ENCODE results near the gene TMEM50B. TPM values are rescaled to one million over a fixed set of nuclear protein-coding genes. Genes with fewer than 3 reads are reported as not detected.

The TMEM50B gene
- total and polyA plus RNA-seq, 2 experiments from 2014 or later = 25.1 to 26.1 TPM

GRCh38 chr21:33418691-33419090 lies 61.1 kb downstream of the TMEM50B start:
- no peaks in the 10 kb centered on the region for H3K27me3 Mint-ChIP-seq (ENCODE audit: insufficient read depth, low read depth, poor library complexity)
- H4K20me1 ChIP-seq (replicated peaks; ENCODE audit: insufficient read depth) = peaks cover 6% of the 10 kb centered on the region; the same call in 1 of the 2 replicates

DNA sequence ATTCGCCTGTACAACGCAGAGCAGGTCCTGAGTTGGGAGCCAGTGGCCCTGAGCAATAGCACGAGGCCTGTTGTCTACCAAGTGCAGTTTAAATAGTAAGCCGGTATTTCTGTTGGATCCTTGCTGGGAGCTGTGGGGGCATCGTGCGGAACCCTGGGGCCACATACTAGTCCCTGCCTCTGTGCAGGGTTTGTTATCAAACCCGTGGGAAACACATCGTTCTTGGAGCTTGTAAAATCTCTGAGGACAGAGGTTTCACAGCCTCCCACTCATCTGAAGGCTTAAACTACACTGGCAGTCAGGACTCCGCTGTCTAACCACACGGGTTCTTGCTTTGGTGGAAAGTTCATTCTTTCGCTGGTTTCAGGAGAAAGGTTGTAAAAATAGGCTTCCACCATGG lies 64.8 kb downstream of the TMEM50B start:
- H3K4me1 Mint-ChIP-seq = peaks cover 15% of the 10 kb centered on the region
- no peaks in the 10 kb centered on the region; the same call in 2 of the 3 replicates for H3K9me3 Mint-ChIP-seq
- 0 out of 2 replicates have a peak overlapping the region, but pooled peaks have one; percentile 8 for H3K27ac Mint-ChIP-seq

More at GRCh38 chr21:33418691-33419090, 61.1 kb downstream of the TMEM50B start:
- H3K9me2 ChIP-seq (ENCODE audit: insufficient read depth) = no peaks in the 10 kb centered on the region
- no peaks in the 10 kb centered on the region; the same call in 2 of the 3 replicates for H3K9me3 Mint-ChIP-seq
- no peaks in the 10 kb centered on the region for H3K27me3 ChIP-seq (ENCODE audit: insufficient read depth)
- H3K36me3 ChIP-seq (ENCODE audit: insufficient read depth) = peaks cover 14% of the 10 kb centered on the region
- TF ChIP-seq NANOG (IDR thresholded peaks at IDR 0.05; ENCODE audit: borderline replicate concordance) (no peak), JUNB (IDR thresholded peaks at IDR 0.05; ENCODE audit: unreplicated experiment) (no peak), EZH2 (IDR thresholded peaks at IDR 0.05; ENCODE audit: low read depth, unreplicated experiment) (no peak)
- no peaks in the 10 kb centered on the region; the same call in 1 of the 2 replicates for H3K4me1 ChIP-seq (ENCODE audit: insufficient read depth)
- no peak overlapping the region for H3K4me2 ChIP-seq
- H3K4me1 Mint-ChIP-seq = peaks cover 5% of the 10 kb centered on the region; the same call in 2 of the 3 replicates
- H2AFZ ChIP-seq = no peak overlapping the region
- H3K27ac ChIP-seq (ENCODE audit: low read depth) = no peak overlapping the region
- ATAC-seq = no peak
- H3K36me3 Mint-ChIP-seq (ENCODE audit: low read depth) = peaks cover 50% of the 10 kb centered on the region
- H3K4me3 Mint-ChIP-seq = no peak overlapping the region
- H3K4me3 ChIP-seq = no peak overlapping the region
- H3K27ac Mint-ChIP-seq = no peak overlapping the region
- H3F3A ChIP-seq (replicated peaks; ENCODE audit: low read depth) = peaks cover 6% of the 10 kb centered on the region; the same call in 1 of the 2 replicates
- H3K79me2 ChIP-seq (replicated peaks; ENCODE audit: insufficient read depth) = peaks cover 30% of the 10 kb centered on the region
- no peak for DNase-seq (ENCODE audit: low spot score)

More for the DNA sequence above, 64.8 kb downstream of the TMEM50B start:
- Mint-ChIP-seq H3K36me3 (ENCODE audit: low read depth) (peaks cover 33% of the 10 kb centered on the region), H3K4me3 (no peak overlapping the region), H3K27me3 (ENCODE audit: insufficient read depth, low read depth, poor library complexity) (peaks cover 4% of the 10 kb centered on the region)
- Histone ChIP-seq H3K4me1 (ENCODE audit: insufficient read depth) (peaks cover 11% of the 10 kb centered on the region), H3F3A (replicated peaks; ENCODE audit: low read depth) (peaks cover 8% of the 10 kb centered on the region; the same call in 1 of the 2 replicates), H4K20me1 (replicated peaks; ENCODE audit: insufficient read depth) (peaks cover 19% of the 10 kb centered on the region), H3K27ac (ENCODE audit: low read depth) (no peak overlapping the region; the same call in 1 of the 2 replicates), H3K4me2 (no peak overlapping the region), H3K9me2 (ENCODE audit: insufficient read depth) (no peaks in the 10 kb centered on the region), H3K27me3 (ENCODE audit: insufficient read depth) (no peaks in the 10 kb centered on the region), H2AFZ (no peak overlapping the region), H3K36me3 (ENCODE audit: insufficient read depth) (peaks cover 5% of the 10 kb centered on the region; the same call in 1 of the 2 replicates), H3K79me2 (replicated peaks; ENCODE audit: insufficient read depth) (peaks cover 65% of the 10 kb centered on the region), H3K4me3 (no peak overlapping the region)
- DNase-seq (ENCODE audit: low spot score) (no peak), ATAC-seq (no peak)
- TF ChIP-seq EZH2phosphoT487 (IDR thresholded peaks at IDR 0.05; ENCODE audit: unreplicated experiment) (no peak), JUNB (IDR thresholded peaks at IDR 0.05; ENCODE audit: unreplicated experiment) (no peak), NANOG (IDR thresholded peaks at IDR 0.05; ENCODE audit: borderline replicate concordance) (no peak), EZH2 (IDR thresholded peaks at IDR 0.05; ENCODE audit: low read depth, unreplicated experiment) (no peak), ZNF331 (CRISPR knock-in tag; IDR thresholded peaks at IDR 0.05; ENCODE audit: low read depth) (no peak), STAT1 (IDR thresholded peaks at IDR 0.05; ENCODE audit: unreplicated experiment) (no peak), ETS1 (IDR thresholded peaks at IDR 0.05) (no peak)
- TF ChIP-seq, protein P1, sequence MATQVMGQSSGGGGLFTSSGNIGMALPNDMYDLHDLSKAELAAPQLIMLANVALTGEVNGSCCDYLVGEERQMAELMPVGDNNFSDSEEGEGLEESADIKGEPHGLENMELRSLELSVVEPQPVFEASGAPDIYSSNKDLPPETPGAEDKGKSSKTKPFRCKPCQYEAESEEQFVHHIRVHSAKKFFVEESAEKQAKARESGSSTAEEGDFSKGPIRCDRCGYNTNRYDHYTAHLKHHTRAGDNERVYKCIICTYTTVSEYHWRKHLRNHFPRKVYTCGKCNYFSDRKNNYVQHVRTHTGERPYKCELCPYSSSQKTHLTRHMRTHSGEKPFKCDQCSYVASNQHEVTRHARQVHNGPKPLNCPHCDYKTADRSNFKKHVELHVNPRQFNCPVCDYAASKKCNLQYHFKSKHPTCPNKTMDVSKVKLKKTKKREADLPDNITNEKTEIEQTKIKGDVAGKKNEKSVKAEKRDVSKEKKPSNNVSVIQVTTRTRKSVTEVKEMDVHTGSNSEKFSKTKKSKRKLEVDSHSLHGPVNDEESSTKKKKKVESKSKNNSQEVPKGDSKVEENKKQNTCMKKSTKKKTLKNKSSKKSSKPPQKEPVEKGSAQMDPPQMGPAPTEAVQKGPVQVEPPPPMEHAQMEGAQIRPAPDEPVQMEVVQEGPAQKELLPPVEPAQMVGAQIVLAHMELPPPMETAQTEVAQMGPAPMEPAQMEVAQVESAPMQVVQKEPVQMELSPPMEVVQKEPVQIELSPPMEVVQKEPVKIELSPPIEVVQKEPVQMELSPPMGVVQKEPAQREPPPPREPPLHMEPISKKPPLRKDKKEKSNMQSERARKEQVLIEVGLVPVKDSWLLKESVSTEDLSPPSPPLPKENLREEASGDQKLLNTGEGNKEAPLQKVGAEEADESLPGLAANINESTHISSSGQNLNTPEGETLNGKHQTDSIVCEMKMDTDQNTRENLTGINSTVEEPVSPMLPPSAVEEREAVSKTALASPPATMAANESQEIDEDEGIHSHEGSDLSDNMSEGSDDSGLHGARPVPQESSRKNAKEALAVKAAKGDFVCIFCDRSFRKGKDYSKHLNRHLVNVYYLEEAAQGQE (IDR thresholded peaks at IDR 0.05; ENCODE audit: unreplicated experiment) = no peak
- TF ChIP-seq, protein P2, sequence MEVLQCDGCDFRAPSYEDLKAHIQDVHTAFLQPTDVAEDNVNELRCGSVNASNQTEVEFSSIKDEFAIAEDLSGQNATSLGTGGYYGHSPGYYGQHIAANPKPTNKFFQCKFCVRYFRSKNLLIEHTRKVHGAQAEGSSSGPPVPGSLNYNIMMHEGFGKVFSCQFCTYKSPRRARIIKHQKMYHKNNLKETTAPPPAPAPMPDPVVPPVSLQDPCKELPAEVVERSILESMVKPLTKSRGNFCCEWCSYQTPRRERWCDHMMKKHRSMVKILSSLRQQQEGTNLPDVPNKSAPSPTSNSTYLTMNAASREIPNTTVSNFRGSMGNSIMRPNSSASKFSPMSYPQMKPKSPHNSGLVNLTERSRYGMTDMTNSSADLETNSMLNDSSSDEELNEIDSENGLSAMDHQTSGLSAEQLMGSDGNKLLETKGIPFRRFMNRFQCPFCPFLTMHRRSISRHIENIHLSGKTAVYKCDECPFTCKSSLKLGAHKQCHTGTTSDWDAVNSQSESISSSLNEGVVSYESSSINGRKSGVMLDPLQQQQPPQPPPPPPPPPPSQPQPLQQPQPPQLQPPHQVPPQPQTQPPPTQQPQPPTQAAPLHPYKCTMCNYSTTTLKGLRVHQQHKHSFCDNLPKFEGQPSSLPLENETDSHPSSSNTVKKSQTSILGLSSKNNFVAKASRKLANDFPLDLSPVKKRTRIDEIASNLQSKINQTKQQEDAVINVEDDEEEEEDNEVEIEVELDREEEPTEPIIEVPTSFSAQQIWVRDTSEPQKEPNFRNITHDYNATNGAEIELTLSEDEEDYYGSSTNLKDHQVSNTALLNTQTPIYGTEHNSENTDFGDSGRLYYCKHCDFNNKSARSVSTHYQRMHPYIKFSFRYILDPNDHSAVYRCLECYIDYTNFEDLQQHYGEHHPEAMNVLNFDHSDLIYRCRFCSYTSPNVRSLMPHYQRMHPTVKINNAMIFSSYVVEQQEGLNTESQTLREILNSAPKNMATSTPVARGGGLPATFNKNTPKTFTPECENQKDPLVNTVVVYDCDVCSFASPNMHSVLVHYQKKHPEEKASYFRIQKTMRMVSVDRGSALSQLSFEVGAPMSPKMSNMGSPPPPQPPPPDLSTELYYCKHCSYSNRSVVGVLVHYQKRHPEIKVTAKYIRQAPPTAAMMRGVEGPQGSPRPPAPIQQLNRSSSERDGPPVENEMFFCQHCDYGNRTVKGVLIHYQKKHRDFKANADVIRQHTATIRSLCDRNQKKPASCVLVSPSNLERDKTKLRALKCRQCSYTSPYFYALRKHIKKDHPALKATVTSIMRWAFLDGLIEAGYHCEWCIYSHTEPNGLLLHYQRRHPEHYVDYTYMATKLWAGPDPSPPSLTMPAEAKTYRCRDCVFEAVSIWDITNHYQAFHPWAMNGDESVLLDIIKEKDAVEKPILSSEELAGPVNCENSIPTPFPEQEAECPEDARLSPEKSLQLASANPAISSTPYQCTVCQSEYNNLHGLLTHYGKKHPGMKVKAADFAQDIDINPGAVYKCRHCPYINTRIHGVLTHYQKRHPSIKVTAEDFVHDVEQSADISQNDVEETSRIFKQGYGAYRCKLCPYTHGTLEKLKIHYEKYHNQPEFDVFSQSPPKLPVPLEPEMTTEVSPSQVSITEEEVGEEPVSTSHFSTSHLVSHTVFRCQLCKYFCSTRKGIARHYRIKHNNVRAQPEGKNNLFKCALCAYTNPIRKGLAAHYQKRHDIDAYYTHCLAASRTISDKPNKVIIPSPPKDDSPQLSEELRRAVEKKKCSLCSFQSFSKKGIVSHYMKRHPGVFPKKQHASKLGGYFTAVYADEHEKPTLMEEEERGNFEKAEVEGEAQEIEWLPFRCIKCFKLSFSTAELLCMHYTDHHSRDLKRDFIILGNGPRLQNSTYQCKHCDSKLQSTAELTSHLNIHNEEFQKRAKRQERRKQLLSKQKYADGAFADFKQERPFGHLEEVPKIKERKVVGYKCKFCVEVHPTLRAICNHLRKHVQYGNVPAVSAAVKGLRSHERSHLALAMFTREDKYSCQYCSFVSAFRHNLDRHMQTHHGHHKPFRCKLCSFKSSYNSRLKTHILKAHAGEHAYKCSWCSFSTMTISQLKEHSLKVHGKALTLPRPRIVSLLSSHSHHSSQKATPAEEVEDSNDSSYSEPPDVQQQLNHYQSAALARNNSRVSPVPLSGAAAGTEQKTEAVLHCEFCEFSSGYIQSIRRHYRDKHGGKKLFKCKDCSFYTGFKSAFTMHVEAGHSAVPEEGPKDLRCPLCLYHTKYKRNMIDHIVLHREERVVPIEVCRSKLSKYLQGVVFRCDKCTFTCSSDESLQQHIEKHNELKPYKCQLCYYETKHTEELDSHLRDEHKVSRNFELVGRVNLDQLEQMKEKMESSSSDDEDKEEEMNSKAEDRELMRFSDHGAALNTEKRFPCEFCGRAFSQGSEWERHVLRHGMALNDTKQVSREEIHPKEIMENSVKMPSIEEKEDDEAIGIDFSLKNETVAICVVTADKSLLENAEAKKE (CRISPR knock-in tag; IDR thresholded peaks at IDR 0.05) = no peak

Measured in GM23338 (cell line).